Thyroid gland (tissue), 4 donors: ENCODE data around the gene CFAP251.

Source experiments
- CTCF ChIP-seq, 6 experiments: fragments of 200-600 bp in 3 of 6; fragments of 450-650 bp in 3 of 6; sonication (generic) in 3 of 6; IDR thresholded peaks; one replicate each; pipeline ENCODE4 v1.5.1; 2016 to 2019; ENCODE audit warnings: antibody characterized with exemption in 6 of 6, mild to moderate bottlenecking in 2 of 6, inconsistent platforms in 1 of 6, moderate library complexity in 1 of 6
- POLR2A ChIP-seq, 2 donors: fragments of 450-650 bp; IDR thresholded peaks; one replicate each; pipeline ENCODE4 v1.6.1; 2017; ENCODE audit warnings: antibody characterized with exemption in 2 of 2, mild to moderate bottlenecking in 2 of 2, moderate library complexity in 1 of 2

- TF ChIP-seq CTCF (IDR thresholded peaks at IDR 0.05): no peak
- no peak for TF ChIP-seq POLR2A (IDR thresholded peaks at IDR 0.05)
Measured at GRCh38 chr12:121981456-121981855, 63.1 kb downstream of the CFAP251 start.
